Measurements from ENCODE around the gene RBMX.
"Not testable (repeated sequence)": the region's sequence is repeated elsewhere in the genome, so short reads cannot be mapped to it uniquely, and the experiment has no call there.

Gene RBMX

DNA sequence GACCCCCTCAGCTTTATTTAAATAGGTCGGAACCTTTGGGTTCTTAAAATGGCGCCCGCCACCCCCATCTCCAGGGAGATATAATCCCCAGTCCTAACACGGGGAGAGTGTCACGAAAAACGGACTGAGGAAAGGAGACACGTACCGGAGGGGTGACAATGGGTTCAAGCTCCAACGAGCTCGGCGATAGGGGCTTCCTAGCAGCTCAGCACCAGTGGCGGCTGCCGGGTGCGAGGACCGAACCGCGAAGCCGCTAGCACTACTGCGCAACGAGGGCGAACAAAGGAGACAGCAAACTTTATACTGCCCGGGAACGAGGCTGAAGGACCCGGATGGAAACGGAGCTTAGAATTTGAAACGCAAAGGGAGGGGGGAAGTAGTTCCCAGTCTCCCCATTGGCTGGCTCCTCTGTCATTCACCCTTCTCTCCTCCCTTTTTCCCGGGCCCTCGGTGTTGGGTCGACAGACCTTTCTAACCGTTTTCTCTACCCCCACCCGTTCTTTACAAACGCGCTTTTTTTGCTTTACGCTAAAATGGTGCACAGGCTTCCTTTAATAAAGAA is at the start of gene RBMX:
Gene RBMX, minus strand, starts transcription at position 274 of the 562 bp plus-strand sequence. CDS start 1,298 bp downstream, outside the sequence.
- peak; percentile 94 for DNase-seq

DNA sequence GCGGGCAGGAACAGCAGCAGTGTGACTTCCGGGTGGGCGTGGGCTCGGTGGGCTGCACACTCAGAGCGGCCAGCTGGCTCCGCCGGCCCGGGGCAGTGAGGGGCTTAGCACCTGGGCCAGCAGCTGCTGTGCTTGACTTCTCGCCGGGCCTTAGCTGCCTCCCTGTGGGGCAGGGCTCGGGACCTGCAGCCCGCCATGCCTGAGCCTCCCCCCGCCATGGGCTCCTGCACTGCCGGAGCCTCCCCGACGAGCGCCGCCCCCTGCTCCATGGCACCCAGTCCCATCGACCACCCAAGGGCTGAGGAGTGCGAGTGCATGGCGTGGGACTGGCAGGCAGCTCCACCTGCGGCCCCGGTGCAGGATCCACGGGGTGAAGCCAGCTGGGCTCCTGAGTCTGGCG is 40.9 kb upstream of the RBMX start:
- DNase-seq, result not testable (repeated sequence)

DNA sequence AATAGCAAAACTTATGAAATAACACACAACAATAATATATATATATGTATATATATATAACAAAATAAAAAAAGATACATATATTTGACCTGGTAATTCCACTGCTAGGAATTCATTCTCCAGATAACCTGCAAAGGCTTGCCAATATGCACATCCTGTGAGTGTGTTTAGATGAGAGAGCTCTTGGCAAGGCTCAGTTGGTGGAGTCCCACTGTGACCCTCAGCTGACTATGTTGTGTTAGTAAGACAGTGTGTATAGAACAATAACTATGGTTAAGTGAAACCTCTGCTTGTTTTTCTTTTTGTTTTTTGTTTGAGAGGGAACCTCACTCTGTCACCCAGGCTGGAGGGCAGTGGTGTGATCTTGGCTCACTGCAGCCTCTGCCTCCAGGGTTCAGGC is 39.5 kb upstream of the RBMX start:
- no peak for DNase-seq

GRCh38 chrX:136916827-136917226 is 36.3 kb upstream of the RBMX start:
- DNase-seq, result no peak

GRCh38 chrX:136911661-136912060 is 31.1 kb upstream of the RBMX start:
- DNase-seq, result not testable (repeated sequence)

- DNase-seq, result no peak
These were observed 30.7 kb upstream of the RBMX start for GRCh38 chrX:136911253-136911652.

DNA sequence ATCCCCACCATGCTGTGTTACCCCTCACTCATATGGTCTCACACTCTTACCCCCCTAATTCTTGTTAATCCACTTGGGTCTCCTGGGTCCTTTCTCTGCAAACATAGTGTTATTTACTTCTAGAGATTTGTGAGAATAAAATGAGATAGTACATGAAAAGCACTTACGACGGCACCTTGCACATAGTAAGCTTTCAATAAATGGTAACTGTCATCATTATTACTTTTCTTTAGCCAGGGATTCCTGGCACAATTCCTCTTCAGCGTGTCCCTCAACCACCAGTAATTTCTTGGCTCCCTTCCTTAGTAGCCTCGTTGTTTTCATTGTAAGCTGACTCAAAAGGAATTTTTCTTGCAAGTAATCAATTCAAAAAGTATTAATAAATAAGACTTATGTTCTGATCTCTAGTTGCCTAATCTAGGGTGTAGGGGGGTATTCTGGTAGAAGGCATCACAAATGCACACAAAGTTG is 30.1 kb upstream of the RBMX start:
- no peak for DNase-seq

- peak; percentile 88 for DNase-seq
These were observed 29.4 kb upstream of the RBMX start for GRCh38 chrX:136909706-136910564.

DNA sequence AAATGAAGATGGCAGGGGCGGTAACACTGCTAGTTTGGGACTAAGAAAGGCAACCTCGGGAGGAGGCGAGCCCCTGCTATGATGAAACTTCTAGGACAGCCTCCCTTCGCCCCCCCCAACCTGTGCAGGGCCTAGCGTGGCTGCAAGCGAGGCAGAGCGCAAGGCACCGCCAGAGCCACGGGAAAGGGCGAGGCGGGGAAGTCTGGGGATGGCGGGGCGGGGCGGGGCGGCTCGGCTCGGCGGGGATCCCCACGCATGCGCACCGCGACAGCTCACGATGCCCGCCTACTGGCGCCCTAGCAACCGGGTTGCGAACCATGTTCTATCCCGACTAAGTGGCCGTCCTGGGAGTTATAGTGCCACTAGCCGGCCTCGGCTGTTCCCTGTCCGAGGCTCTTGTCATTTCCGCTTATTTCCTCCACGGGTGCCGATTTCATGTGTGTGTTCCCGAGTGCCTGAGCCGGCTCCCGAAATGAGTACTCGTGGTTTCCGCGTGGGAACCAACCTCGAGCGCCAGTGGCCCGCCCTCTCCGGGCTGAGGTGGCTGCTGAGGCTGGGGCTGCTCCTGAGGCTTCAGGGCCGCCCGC is 28.7 kb upstream of the RBMX start:
- peak; percentile 57 for DNase-seq

- no peak for DNase-seq
These were observed 27.1 kb upstream of the RBMX start for GRCh38 chrX:136907621-136908020.

DNA sequence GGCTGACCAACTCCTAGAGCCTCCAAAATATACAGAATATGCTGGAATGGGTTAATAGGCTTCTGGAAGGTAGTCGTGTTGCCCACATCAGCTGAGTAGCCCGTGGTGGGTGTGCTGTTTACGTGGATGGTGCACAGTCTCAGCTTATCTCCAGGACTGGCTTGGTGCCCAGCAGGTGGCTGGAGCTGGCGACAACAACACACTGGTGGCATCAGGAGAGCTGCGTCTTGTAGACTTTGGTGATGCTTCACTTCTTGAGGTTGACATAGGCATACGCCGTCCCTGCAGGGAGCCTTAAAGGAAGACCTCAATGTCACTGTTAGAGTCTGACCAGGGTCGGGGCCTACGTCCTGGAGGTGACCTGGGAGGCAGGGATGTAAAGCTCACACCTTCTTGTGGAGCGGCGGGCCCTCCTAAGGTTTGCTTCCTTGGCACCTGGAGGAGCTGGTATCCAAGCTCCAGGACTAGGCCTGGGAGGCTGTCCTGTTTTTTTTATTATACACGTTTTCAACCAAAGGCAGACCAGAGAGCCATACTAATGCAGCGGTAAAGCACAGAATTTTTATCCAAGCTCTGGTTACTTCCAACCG is 26.5 kb upstream of the RBMX start:
- no peak for DNase-seq

GRCh38 chrX:136904067-136904466 is 23.5 kb upstream of the RBMX start:
- not testable (repeated sequence) for DNase-seq

GRCh38 chrX:136900071-136900470 is 19.5 kb upstream of the RBMX start:
- not testable (repeated sequence) for DNase-seq

DNA sequence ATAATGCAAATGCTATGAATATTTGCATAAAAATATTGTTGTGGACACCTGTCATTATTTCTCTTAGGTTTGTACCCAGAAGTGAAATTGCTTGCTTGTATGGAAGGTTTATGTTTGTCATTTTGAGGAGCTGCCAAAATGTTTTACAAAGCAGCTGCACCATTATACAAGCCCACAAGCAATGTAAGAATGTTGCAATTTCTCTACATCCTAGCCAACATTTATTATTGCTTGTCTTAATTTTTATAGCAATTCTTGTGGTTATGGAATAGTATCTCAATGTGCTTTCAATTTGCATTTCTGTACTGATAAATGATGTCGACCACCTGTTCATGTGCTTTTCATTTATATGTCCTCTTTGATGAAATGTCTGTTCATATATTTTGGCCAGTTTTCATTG is 18.7 kb upstream of the RBMX start:
- DNase-seq, result no peak

GRCh38 chrX:136898752-136899151 is 18.2 kb upstream of the RBMX start:
- not testable (repeated sequence) for DNase-seq

GRCh38 chrX:136896121-136896914 is 15.8 kb upstream of the RBMX start:
- no peak for DNase-seq

DNA sequence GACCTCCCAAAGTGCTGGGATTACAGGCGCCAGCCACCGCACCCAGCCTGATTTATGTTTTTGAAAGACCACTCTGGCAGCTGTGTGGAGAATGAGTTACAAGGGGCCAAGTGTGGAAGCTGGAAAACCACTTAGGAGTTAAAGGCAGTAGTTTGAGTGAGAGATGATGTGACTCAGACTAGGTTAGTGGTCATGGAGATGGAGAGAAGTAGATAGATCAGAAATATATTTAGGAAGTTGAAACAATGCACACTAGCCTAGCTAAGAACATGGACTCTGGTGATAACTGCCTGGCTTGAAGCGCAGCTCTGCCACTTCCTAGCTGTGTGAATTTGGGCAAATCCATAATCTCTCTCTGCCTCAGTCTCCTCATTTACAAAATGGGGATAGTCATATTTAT is 11.9 kb upstream of the RBMX start:
- DNase-seq, result no peak

GRCh38 chrX:136890596-136890995 is 10.1 kb upstream of the RBMX start:
- not testable (repeated sequence) for DNase-seq

DNA sequence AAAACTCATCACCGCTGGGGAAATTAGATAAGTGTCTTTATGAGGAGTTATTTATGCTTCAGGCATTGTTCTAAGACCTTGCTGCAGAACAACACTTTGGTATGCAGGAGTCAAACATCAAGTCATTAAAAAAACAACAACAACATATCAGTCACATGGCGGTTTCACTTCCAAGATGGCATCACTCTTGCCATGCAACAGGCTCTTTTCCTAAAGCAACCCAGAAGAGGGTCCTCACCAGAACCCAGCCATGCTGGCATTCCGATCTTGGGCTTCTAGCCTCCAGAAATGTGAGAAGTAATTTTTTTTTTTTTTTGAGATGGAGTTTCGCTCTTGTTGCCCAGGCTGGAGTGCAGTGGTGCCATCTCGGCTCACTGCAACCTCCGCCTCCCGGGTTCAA is 8.7 kb upstream of the RBMX start:
- DNase-seq, result no peak

- peak; percentile 26 for DNase-seq
These were observed 498 bp downstream of the RBMX start for GRCh38 chrX:136880003-136880451.

- DNase-seq, result no peak
These were observed 1.4 kb downstream of the RBMX start for GRCh38 chrX:136879001-136879687.

DNA sequence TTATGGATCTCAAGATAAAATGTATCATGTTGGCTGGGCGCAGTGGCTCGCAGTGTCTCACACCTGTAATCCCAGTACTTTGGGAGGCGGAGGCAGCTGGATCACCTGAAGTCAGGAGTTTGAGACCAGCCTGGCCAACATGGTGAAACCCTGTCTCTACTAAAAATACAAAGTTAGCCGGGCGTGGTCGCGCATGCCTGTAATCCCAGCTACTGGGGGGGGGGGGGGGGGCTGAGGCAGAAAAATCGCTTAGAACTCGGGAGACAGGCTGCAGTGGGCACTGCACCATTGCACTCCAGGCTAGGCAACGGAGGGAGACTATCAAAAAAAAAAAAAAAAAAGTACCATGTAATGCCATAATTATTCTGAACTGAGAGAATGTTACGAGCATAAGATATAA is 2.1 kb downstream of the RBMX start:
- no peak for DNase-seq

Data from NCI-H446 treated with DMSO at 0.1 percent for 48 hours (cell line).